LHCN-M2 (cell line): ENCODE measurements around the gene RASL11A. TPM values are rescaled to one million over a fixed set of nuclear protein-coding genes. Genes with fewer than 3 reads are reported as not detected.
A peak's percentile ranks its signal among the peaks of the same experiment; 100 is the strongest.
"Not testable (repeated sequence)": the region's sequence is repeated elsewhere in the genome, so short reads cannot be mapped to it uniquely, and the experiment has no call there.

Experiments
- DNase-seq: peaks from one replicate; pipeline ENCODE4 v3.0.0-alpha.2; 2012; ENCODE audit warnings: low read depth
- total RNA-seq: library from RNA; depleted of rRNA; stranded (reverse); fragments of >200 nt; gene quantifications from 2 replicates; pipeline ENCODE4 v1.2.3, GENCODE V29; 2014

Gene RASL11A
- total RNA-seq, 1 experiment from 2014 or later = 3.8 TPM

- no peak for DNase-seq
These were observed 3.0 kb upstream of the RASL11A start for GRCh38 chr13:27267596-27267995.

- DNase-seq = peak; percentile 69
These were observed 1.4 kb upstream of the RASL11A start for GRCh38 chr13:27269114-27269665.

GRCh38 chr13:27271570-27272096, 1.0 kb downstream of the RASL11A start:
- no peak for DNase-seq

- peak; percentile 60 for DNase-seq
These were observed 3.2 kb downstream of the RASL11A start for GRCh38 chr13:27273658-27274425.

GRCh38 chr13:27274631-27275030, 4.0 kb downstream of the RASL11A start:
- DNase-seq = no peak

- DNase-seq = no peak
These were observed 5.6 kb downstream of the RASL11A start for GRCh38 chr13:27276188-27276587.

GRCh38 chr13:27279506-27279905, 8.9 kb downstream of the RASL11A start:
- no peak for DNase-seq

- DNase-seq = no peak
These were observed 9.5 kb downstream of the RASL11A start for GRCh38 chr13:27280009-27280656.

GRCh38 chr13:27280841-27281240, 10.2 kb downstream of the RASL11A start:
- no peak for DNase-seq

- DNase-seq = no peak
These were observed 10.8 kb downstream of the RASL11A start for GRCh38 chr13:27281420-27281819.

GRCh38 chr13:27283906-27284493, 13.4 kb downstream of the RASL11A start:
- DNase-seq = peak; percentile 43

- no peak for DNase-seq
These were observed 17.8 kb downstream of the RASL11A start for GRCh38 chr13:27288392-27288791.

GRCh38 chr13:27289011-27289665, 18.5 kb downstream of the RASL11A start:
- DNase-seq = no peak

GRCh38 chr13:27290715-27291114, 20.1 kb downstream of the RASL11A start:
- DNase-seq = no peak

- DNase-seq = not testable (repeated sequence)
These were observed 21.3 kb downstream of the RASL11A start for GRCh38 chr13:27291967-27292366.

GRCh38 chr13:27293076-27293691, 22.6 kb downstream of the RASL11A start:
- no peak for DNase-seq

- DNase-seq = no peak
These were observed 23.4 kb downstream of the RASL11A start for GRCh38 chr13:27293873-27294515.

- no peak for DNase-seq
These were observed 24.5 kb downstream of the RASL11A start for GRCh38 chr13:27295096-27295495.

- DNase-seq = no peak
These were observed 25.0 kb downstream of the RASL11A start for GRCh38 chr13:27295660-27296059.

- DNase-seq = no peak
These were observed 25.9 kb downstream of the RASL11A start for GRCh38 chr13:27296496-27296895.

GRCh38 chr13:27298849-27299248, 28.2 kb downstream of the RASL11A start:
- DNase-seq = no peak
